ENCODE measurements around the gene HECTD4. TPM values are rescaled to one million over a fixed set of nuclear protein-coding genes. Genes with fewer than 3 reads are reported as not detected.
"Not testable (repeated sequence)": the region's sequence is repeated elsewhere in the genome, so short reads cannot be mapped to it uniquely, and the experiment has no call there.

The HECTD4 gene
- polyA plus RNA-seq, 1 donor, result 68.9 TPM

GRCh38 chr12:112407683-112408082 is 25.5 kb upstream of the HECTD4 start:
- DNase-seq, result not testable (repeated sequence)

GRCh38 chr12:112406519-112407488 is 24.6 kb upstream of the HECTD4 start:
- DNase-seq, result no peak

- DNase-seq, result no peak
Observed at GRCh38 chr12:112401903-112402498, 19.8 kb upstream of the HECTD4 start.

- DNase-seq, result no peak
Observed at GRCh38 chr12:112401054-112401453, 18.8 kb upstream of the HECTD4 start.

GRCh38 chr12:112393328-112393727 is 11.1 kb upstream of the HECTD4 start:
- DNase-seq, result no peak

GRCh38 chr12:112389922-112390654 is 7.9 kb upstream of the HECTD4 start:
- not testable (repeated sequence) for DNase-seq

GRCh38 chr12:112389228-112389627 is 7.0 kb upstream of the HECTD4 start:
- DNase-seq, result no peak

- no peak for DNase-seq
Observed at GRCh38 chr12:112386726-112387125, 4.5 kb upstream of the HECTD4 start.

- DNase-seq, result no peak
Observed at GRCh38 chr12:112382866-112383265, 635 bp upstream of the HECTD4 start.

GRCh38 chr12:112381406-112381882 is 787 bp downstream of the HECTD4 start:
- DNase-seq, result no peak

- no peak for DNase-seq
Observed at GRCh38 chr12:112380663-112381405, 1.4 kb downstream of the HECTD4 start.

- no peak for DNase-seq
Observed at GRCh38 chr12:112375105-112375504, 7.1 kb downstream of the HECTD4 start.

- DNase-seq, result no peak
Observed at GRCh38 chr12:112374166-112374740, 8.0 kb downstream of the HECTD4 start.

- no peak for DNase-seq
Observed at GRCh38 chr12:112370868-112371510, 11.2 kb downstream of the HECTD4 start.

- DNase-seq, result no peak
Observed at GRCh38 chr12:112370199-112370598, 12.0 kb downstream of the HECTD4 start.

GRCh38 chr12:112368856-112369255 is 13.4 kb downstream of the HECTD4 start:
- peak; percentile 16 for DNase-seq

GRCh38 chr12:112367965-112368364 is 14.3 kb downstream of the HECTD4 start:
- no peak for DNase-seq

- no peak for DNase-seq
Observed at GRCh38 chr12:112362310-112362709, 19.9 kb downstream of the HECTD4 start.

GRCh38 chr12:112361271-112361670 is 21.0 kb downstream of the HECTD4 start:
- DNase-seq, result no peak

- DNase-seq, result no peak
Observed at GRCh38 chr12:112359290-112359689, 22.9 kb downstream of the HECTD4 start.

GRCh38 chr12:112357214-112357613 is 25.0 kb downstream of the HECTD4 start:
- DNase-seq, result no peak
